Measurements from ENCODE around the gene BLVRB.
A peak's percentile ranks its signal among the peaks of the same experiment; 100 is the strongest.

BLVRB gene

DNA sequence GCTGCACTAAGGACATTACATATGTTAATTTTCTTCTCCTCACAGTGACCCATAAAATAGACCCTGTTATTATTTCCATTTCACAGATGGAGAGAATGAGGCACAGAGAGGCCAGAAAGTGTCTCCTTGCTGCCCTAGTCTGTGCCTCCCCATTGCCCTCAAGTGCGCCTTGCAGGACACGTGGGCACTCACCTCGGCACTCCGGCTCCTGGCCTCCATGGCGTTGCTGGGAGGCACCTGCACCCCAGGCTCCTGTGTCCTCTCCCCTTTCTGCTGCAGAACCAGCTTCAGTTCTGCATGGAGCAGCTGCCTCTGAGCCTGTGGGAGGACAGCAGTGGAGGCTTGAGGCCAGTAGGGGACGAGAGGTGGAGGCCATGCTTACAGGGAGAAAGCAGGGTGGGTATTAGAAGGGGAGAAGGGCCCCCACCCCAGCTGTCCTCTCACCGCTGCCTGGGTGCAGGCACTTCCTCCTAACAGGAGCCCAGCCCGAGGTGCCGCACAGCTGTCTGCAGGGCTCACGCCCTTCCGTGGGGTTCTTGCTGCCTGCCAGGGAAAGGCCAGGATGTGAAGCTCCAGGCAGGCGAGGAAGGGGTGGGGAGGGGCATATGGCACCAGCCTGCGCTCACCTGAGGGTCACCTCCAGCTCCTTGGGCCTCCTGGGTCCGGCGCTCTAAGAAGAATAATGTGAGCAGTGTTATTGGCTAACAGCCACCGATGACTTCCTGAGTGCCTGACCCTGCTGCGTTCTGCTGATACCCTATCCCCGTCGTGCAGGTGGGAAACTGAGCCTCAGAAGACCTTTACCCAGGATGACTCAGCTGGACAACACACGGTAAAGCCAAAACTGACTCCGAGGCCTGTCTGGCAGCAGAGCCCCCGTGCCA lies 57.6 kb downstream of the BLVRB start:
- TF ChIP-seq, protein P1, sequence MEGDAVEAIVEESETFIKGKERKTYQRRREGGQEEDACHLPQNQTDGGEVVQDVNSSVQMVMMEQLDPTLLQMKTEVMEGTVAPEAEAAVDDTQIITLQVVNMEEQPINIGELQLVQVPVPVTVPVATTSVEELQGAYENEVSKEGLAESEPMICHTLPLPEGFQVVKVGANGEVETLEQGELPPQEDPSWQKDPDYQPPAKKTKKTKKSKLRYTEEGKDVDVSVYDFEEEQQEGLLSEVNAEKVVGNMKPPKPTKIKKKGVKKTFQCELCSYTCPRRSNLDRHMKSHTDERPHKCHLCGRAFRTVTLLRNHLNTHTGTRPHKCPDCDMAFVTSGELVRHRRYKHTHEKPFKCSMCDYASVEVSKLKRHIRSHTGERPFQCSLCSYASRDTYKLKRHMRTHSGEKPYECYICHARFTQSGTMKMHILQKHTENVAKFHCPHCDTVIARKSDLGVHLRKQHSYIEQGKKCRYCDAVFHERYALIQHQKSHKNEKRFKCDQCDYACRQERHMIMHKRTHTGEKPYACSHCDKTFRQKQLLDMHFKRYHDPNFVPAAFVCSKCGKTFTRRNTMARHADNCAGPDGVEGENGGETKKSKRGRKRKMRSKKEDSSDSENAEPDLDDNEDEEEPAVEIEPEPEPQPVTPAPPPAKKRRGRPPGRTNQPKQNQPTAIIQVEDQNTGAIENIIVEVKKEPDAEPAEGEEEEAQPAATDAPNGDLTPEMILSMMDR (IDR thresholded peaks at IDR 0.05; ENCODE audit: low read depth, low read length), result no peak

DNA sequence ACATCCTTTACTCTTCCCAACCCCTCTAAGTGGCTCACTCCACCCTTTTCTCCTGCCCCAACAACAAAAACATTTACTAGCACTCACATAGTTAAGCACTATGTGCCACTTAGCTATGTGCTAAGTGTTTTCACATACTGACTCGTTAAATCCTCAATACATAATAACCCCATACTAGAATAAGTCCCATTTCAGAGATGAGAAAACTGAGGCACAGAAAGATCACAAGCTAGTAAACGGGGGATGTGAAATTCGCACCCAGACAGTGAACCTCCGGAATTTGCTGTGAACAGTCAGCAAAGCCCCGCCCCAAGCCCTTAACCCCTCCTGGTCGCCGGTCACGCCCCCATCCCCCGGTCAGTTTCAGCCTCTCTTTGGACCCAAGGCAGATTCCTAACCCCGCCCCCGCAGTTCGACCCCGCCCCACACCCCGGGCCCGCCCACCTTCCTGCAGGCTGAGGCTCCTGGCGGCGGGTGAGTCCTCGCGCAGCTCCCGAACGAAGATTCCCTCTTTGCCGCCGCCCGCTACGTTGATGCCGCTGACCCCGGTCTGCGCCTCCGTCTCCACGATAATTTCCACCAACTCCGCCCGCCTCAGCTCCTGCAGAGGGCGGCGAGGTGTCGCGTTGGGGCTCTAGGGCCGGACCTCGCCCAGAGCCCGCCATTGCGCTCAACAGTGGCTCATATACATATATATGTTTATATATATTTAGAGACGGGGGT lies 62.1 kb downstream of the BLVRB start:
- peak overlapping the region; percentile 60 for H3K4me3 ChIP-seq (ENCODE audit: low read depth, low read length)
- TF ChIP-seq, protein P1 (IDR thresholded peaks at IDR 0.05; ENCODE audit: low read depth, low read length), result no peak

More for the DNA sequence above, 57.6 kb downstream of the BLVRB start:
- no peak overlapping the region for H3K4me3 ChIP-seq (ENCODE audit: low read depth, low read length)

DNA sequence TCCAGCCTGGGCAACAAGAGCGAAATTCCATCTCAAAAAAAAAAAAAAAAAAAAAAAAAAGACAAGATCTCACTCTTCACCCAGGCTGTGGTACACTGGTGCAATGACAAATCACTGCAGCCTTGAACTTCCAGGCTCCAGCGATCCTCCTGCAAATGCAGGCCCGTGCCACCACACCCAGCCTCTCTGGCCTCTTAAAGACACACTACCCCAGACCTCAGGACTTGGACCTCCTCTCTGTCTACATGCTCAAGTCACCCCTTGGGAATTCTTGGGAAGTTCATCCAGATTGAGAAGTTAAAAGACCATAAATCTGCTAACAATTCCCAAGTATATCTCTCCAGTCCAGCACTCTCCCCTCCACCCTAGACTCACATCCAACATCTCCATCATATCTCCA lies 65.0 kb downstream of the BLVRB start:
- no peak overlapping the region for H3K4me3 ChIP-seq (ENCODE audit: low read depth, low read length)
- TF ChIP-seq, protein P1 (IDR thresholded peaks at IDR 0.05; ENCODE audit: low read depth, low read length), result no peak

DNA sequence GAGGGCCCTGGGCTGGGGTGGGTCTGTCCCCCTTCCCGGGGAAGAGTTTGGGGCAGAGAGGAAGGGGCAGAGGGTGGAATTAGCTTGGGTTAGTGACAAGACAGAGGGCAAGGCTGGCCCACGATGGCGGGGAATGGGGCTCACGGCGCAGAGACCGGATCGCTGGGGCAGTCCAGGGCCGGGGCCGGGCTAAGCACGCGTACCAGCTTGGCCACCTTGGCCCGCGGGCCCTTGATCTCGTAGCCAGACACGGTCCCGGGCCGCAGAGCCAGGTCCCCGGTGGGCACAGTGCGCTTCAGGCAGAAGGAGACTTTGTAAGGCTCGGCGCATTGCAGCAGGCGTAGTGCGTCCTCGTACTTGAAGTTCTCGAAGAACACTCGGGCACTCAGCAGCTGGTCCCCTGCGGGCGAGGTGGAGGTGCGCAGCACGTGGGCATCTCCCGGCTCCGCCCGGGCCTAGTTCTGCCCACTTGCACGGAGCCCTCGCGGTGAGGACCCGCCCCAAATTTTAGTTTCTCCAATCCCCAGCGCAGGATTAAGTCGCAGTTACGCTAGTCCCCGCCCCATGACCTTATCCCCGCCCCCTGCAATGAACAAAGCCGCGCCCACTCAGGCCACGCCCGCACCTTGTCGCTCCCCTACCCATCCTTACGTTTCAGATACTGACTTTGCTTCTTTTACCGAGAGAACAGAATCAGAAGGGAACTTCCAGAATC lies 67.0 kb downstream of the BLVRB start:
- TF ChIP-seq, protein P1 (IDR thresholded peaks at IDR 0.05; ENCODE audit: low read depth, low read length), result no peak

More for the DNA sequence above, 67.0 kb downstream of the BLVRB start:
- H3K4me3 ChIP-seq (ENCODE audit: low read depth, low read length), result no peak overlapping the region
